H1 (cell line): Measurements from ENCODE around the gene LRP2BP. TPM values are rescaled to one million over a fixed set of nuclear protein-coding genes. Genes with fewer than 3 reads are reported as not detected.

ENCODE experiments used
- SUZ12 ChIP-seq: fragments of 200-600 bp; sonication (generic); IDR thresholded peaks from 2 replicates; pipeline ENCODE4 v1.6.1; 2012; ENCODE audit warnings: mild to moderate bottlenecking, inconsistent platforms, low read length, moderate library complexity, mixed read lengths
- polyA plus RNA-seq, 7 experiments: library from polyadenylated mRNA; depleted of rRNA in 3 of 7; stranded (reverse) in 5 of 7; unstranded in 2 of 7; fragments of >200 nt in 5 of 7; fragments of 200-250 nt in 2 of 7; gene quantifications; 1 replicate in 5 of 7; 2 replicates in 1 of 7; 4 replicates in 1 of 7; pipeline versions ENCODE4 v1.2.1 to v1.2.3, GENCODE V29; 2011 to 2013; ENCODE audit warnings: missing spikeins in 2 of 7, mixed read lengths in 2 of 7
- total RNA-seq: library from RNA; stranded (reverse); fragmentation: NEBNext Ultra II Directional; extraction: Animal tissue kit (Norgen Biotek cat#: 25700); gene quantifications from 2 replicates; pipeline ENCODE4 v1.2.1, GENCODE V29; 2021
- TF ChIP-seq, protein P1 (sequence below): fragments of 300-600 bp; sonication (generic); IDR thresholded peaks from 2 replicates; pipeline ENCODE4 v1.7.1; 2012; ENCODE audit warnings: low read length, moderate library complexity, mild to moderate bottlenecking, inconsistent platforms; ENCODE audit not compliant: insufficient replicate concordance

Gene LRP2BP
- total and polyA plus RNA-seq, 2 of the 8 experiments (the other 6 are each of a cell fraction or from before 2014, with no cell fraction given), result 0.12 to 0.30 TPM

DNA sequence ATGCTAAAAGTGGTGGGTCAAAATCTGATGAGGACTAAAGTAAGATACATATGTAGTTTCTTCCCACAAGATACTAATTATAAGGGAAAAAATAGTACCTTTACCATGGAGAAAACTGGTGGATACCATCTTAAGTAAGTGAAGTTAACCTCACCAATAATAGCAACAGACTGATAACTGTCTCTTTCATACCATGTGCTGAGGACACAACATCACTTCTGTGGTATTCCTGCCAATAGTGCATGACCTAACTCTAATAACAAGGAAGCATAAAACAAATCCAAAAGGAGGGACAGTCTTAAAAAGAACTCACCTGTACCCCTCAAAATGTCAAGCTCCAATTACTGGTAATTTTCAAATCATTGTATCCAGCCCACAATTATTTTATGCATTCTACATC lies 21.2 kb upstream of the LRP2BP start (continued):
- TF ChIP-seq, protein P1, sequence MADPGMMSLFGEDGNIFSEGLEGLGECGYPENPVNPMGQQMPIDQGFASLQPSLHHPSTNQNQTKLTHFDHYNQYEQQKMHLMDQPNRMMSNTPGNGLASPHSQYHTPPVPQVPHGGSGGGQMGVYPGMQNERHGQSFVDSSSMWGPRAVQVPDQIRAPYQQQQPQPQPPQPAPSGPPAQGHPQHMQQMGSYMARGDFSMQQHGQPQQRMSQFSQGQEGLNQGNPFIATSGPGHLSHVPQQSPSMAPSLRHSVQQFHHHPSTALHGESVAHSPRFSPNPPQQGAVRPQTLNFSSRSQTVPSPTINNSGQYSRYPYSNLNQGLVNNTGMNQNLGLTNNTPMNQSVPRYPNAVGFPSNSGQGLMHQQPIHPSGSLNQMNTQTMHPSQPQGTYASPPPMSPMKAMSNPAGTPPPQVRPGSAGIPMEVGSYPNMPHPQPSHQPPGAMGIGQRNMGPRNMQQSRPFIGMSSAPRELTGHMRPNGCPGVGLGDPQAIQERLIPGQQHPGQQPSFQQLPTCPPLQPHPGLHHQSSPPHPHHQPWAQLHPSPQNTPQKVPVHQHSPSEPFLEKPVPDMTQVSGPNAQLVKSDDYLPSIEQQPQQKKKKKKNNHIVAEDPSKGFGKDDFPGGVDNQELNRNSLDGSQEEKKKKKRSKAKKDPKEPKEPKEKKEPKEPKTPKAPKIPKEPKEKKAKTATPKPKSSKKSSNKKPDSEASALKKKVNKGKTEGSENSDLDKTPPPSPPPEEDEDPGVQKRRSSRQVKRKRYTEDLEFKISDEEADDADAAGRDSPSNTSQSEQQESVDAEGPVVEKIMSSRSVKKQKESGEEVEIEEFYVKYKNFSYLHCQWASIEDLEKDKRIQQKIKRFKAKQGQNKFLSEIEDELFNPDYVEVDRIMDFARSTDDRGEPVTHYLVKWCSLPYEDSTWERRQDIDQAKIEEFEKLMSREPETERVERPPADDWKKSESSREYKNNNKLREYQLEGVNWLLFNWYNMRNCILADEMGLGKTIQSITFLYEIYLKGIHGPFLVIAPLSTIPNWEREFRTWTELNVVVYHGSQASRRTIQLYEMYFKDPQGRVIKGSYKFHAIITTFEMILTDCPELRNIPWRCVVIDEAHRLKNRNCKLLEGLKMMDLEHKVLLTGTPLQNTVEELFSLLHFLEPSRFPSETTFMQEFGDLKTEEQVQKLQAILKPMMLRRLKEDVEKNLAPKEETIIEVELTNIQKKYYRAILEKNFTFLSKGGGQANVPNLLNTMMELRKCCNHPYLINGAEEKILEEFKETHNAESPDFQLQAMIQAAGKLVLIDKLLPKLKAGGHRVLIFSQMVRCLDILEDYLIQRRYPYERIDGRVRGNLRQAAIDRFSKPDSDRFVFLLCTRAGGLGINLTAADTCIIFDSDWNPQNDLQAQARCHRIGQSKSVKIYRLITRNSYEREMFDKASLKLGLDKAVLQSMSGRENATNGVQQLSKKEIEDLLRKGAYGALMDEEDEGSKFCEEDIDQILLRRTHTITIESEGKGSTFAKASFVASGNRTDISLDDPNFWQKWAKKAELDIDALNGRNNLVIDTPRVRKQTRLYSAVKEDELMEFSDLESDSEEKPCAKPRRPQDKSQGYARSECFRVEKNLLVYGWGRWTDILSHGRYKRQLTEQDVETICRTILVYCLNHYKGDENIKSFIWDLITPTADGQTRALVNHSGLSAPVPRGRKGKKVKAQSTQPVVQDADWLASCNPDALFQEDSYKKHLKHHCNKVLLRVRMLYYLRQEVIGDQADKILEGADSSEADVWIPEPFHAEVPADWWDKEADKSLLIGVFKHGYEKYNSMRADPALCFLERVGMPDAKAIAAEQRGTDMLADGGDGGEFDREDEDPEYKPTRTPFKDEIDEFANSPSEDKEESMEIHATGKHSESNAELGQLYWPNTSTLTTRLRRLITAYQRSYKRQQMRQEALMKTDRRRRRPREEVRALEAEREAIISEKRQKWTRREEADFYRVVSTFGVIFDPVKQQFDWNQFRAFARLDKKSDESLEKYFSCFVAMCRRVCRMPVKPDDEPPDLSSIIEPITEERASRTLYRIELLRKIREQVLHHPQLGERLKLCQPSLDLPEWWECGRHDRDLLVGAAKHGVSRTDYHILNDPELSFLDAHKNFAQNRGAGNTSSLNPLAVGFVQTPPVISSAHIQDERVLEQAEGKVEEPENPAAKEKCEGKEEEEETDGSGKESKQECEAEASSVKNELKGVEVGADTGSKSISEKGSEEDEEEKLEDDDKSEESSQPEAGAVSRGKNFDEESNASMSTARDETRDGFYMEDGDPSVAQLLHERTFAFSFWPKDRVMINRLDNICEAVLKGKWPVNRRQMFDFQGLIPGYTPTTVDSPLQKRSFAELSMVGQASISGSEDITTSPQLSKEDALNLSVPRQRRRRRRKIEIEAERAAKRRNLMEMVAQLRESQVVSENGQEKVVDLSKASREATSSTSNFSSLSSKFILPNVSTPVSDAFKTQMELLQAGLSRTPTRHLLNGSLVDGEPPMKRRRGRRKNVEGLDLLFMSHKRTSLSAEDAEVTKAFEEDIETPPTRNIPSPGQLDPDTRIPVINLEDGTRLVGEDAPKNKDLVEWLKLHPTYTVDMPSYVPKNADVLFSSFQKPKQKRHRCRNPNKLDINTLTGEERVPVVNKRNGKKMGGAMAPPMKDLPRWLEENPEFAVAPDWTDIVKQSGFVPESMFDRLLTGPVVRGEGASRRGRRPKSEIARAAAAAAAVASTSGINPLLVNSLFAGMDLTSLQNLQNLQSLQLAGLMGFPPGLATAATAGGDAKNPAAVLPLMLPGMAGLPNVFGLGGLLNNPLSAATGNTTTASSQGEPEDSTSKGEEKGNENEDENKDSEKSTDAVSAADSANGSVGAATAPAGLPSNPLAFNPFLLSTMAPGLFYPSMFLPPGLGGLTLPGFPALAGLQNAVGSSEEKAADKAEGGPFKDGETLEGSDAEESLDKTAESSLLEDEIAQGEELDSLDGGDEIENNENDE, result no peak
- TF ChIP-seq SUZ12, result no peak
- TF ChIP-seq, all 59 proteins: peak for 0
